ENCODE data around the gene EFHC1. TPM values are rescaled to one million over a fixed set of nuclear protein-coding genes. Genes with fewer than 3 reads are reported as not detected.

EFHC1 gene
- total and polyA plus RNA-seq, 2 of the 13 experiments (the other 11 are each of a cell fraction or from before 2014, with no cell fraction given), result 23.4 to 29.5 TPM

GRCh38 chr6:52517502-52518278, 97.5 kb downstream of the EFHC1 start (continued):
- no peak for TF ChIP-seq ZNF143 (CRISPR knock-in tag; IDR thresholded peaks at IDR 0.05)
- no peak for TF ChIP-seq ETV6 (CRISPR knock-in tag; conservative IDR thresholded peaks at IDR 0.05)
- TF ChIP-seq, protein P1, sequence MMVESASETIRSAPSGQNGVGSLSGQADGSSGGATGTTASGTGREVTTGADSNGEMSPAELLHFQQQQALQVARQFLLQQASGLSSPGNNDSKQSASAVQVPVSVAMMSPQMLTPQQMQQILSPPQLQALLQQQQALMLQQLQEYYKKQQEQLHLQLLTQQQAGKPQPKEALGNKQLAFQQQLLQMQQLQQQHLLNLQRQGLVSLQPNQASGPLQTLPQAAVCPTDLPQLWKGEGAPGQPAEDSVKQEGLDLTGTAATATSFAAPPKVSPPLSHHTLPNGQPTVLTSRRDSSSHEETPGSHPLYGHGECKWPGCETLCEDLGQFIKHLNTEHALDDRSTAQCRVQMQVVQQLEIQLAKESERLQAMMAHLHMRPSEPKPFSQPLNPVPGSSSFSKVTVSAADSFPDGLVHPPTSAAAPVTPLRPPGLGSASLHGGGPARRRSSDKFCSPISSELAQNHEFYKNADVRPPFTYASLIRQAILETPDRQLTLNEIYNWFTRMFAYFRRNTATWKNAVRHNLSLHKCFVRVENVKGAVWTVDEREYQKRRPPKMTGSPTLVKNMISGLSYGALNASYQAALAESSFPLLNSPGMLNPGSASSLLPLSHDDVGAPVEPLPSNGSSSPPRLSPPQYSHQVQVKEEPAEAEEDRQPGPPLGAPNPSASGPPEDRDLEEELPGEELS (CRISPR knock-in tag; IDR thresholded peaks at IDR 0.05), result peak; percentile 58; the same call in 1 of the 2 replicates
- TF ChIP-seq MAFK (conservative IDR thresholded peaks at IDR 0.05 in 1 of 2, IDR thresholded peaks at IDR 0.05 in 1 of 2; ENCODE audit: low read length in 2 of 2), result no peak
- no peak; the same call in 1 of the 2 replicates for TF ChIP-seq SRY (CRISPR knock-in tag; IDR thresholded peaks at IDR 0.05)
- no peak; the same call in 1 of the 2 replicates for TF ChIP-seq NR1H2 (CRISPR knock-in tag; IDR thresholded peaks at IDR 0.05; ENCODE audit: borderline replicate concordance, low read depth)
- peak; percentile 87 for TF ChIP-seq GATAD2A (CRISPR knock-in tag; IDR thresholded peaks at IDR 0.05)
- TF ChIP-seq SRF (IDR thresholded peaks at IDR 0.05; ENCODE audit: low read depth, low read length), result no peak
- TF ChIP-seq DR1 (CRISPR knock-in tag; IDR thresholded peaks at IDR 0.05), result 0 out of 2 replicates have a peak, but pooled peaks have one; percentile 57
- TF ChIP-seq, protein P2, sequence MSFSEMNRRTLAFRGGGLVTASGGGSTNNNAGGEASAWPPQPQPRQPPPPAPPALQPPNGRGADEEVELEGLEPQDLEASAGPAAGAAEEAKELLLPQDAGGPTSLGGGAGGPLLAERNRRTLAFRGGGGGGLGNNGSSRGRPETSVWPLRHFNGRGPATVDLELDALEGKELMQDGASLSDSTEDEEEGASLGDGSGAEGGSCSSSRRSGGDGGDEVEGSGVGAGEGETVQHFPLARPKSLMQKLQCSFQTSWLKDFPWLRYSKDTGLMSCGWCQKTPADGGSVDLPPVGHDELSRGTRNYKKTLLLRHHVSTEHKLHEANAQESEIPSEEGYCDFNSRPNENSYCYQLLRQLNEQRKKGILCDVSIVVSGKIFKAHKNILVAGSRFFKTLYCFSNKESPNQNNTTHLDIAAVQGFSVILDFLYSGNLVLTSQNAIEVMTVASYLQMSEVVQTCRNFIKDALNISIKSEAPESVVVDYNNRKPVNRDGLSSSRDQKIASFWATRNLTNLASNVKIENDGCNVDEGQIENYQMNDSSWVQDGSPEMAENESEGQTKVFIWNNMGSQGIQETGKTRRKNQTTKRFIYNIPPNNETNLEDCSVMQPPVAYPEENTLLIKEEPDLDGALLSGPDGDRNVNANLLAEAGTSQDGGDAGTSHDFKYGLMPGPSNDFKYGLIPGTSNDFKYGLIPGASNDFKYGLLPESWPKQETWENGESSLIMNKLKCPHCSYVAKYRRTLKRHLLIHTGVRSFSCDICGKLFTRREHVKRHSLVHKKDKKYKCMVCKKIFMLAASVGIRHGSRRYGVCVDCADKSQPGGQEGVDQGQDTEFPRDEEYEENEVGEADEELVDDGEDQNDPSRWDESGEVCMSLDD (CRISPR knock-in tag; IDR thresholded peaks at IDR 0.05; ENCODE audit: borderline replicate concordance), result no peak; the same call in 1 of the 2 replicates
- TF ChIP-seq ZBTB2 (CRISPR knock-in tag; IDR thresholded peaks at IDR 0.05; ENCODE audit: low read depth), result no peak
- TF ChIP-seq ZNF10 (CRISPR knock-in tag; IDR thresholded peaks at IDR 0.05; ENCODE audit: borderline replicate concordance, low read depth), result no peak
- peak; percentile 98 for TF ChIP-seq JUN (CRISPR knock-in tag; IDR thresholded peaks at IDR 0.05)
- peak; percentile 61; the same call in 1 of the 2 replicates for TF ChIP-seq TAF1 (CRISPR knock-in tag; IDR thresholded peaks at IDR 0.05)
- no peak for TF ChIP-seq SP140L (CRISPR knock-in tag; IDR thresholded peaks at IDR 0.05; ENCODE audit: borderline replicate concordance)
- TF ChIP-seq, protein P3, sequence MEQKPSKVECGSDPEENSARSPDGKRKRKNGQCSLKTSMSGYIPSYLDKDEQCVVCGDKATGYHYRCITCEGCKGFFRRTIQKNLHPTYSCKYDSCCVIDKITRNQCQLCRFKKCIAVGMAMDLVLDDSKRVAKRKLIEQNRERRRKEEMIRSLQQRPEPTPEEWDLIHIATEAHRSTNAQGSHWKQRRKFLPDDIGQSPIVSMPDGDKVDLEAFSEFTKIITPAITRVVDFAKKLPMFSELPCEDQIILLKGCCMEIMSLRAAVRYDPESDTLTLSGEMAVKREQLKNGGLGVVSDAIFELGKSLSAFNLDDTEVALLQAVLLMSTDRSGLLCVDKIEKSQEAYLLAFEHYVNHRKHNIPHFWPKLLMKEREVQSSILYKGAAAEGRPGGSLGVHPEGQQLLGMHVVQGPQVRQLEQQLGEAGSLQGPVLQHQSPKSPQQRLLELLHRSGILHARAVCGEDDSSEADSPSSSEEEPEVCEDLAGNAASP (CRISPR knock-in tag; IDR thresholded peaks at IDR 0.05; ENCODE audit: borderline replicate concordance), result no peak
- TF ChIP-seq, protein P4, sequence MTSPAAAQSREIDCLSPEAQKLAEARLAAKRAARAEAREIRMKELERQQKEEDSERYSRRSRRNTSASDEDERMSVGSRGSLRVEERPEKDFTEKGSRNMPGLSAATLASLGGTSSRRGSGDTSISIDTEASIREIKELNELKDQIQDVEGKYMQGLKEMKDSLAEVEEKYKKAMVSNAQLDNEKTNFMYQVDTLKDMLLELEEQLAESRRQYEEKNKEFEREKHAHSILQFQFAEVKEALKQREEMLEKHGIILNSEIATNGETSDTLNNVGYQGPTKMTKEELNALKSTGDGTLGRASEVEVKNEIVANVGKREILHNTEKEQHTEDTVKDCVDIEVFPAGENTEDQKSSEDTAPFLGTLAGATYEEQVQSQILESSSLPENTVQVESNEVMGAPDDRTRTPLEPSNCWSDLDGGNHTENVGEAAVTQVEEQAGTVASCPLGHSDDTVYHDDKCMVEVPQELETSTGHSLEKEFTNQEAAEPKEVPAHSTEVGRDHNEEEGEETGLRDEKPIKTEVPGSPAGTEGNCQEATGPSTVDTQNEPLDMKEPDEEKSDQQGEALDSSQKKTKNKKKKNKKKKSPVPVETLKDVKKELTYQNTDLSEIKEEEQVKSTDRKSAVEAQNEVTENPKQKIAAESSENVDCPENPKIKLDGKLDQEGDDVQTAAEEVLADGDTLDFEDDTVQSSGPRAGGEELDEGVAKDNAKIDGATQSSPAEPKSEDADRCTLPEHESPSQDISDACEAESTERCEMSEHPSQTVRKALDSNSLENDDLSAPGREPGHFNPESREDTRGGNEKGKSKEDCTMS (CRISPR knock-in tag; conservative IDR thresholded peaks at IDR 0.05), result no peak
- no peak for TF ChIP-seq ZNF572 (CRISPR knock-in tag; IDR thresholded peaks at IDR 0.05)
- TF ChIP-seq ZNF337 (CRISPR knock-in tag; IDR thresholded peaks at IDR 0.05; ENCODE audit: borderline replicate concordance, low read depth), result no peak
